ENCODE data around the gene SLC9C2.
"Not testable (repeated sequence)": the region's sequence is repeated elsewhere in the genome, so short reads cannot be mapped to it uniquely, and the experiment has no call there.

SLC9C2 gene

GRCh38 chr1:173572201-173572873 lies 30.5 kb downstream of the SLC9C2 start:
- H3K27me3 ChIP-seq (ENCODE audit: insufficient read depth, low read length) = no peaks in the 10 kb centered on the region
- no peaks in the 10 kb centered on the region for H3K9me3 ChIP-seq (ENCODE audit: insufficient read depth, low read depth, low read length)
- H3K27ac ChIP-seq (ENCODE audit: low read length) = no peak overlapping the region
- H3K4me1 ChIP-seq (ENCODE audit: insufficient read depth, low read length) = no peaks in the 10 kb centered on the region; the same call in 1 of the 2 replicates
- H3K9ac ChIP-seq (ENCODE audit: low read depth, low read length) = no peak overlapping the region
- no peak overlapping the region for H3K4me3 ChIP-seq (ENCODE audit: low read length)
- no peaks in the 10 kb centered on the region for H3K36me3 ChIP-seq (ENCODE audit: insufficient read depth, low read depth, low read length)

GRCh38 chr1:173570370-173571007 lies 32.4 kb downstream of the SLC9C2 start:
- H3K9ac ChIP-seq (ENCODE audit: low read depth, low read length) = no peak overlapping the region

GRCh38 chr1:173568483-173568882 lies 34.4 kb downstream of the SLC9C2 start:
- no peaks in the 10 kb centered on the region for H3K9me3 ChIP-seq (ENCODE audit: insufficient read depth, low read depth, low read length)
- no peaks in the 10 kb centered on the region for H3K4me1 ChIP-seq (ENCODE audit: insufficient read depth, low read length)
- H3K27ac ChIP-seq (ENCODE audit: low read length) = no peak overlapping the region
- no peaks in the 10 kb centered on the region for H3K27me3 ChIP-seq (ENCODE audit: insufficient read depth, low read length)
- H3K36me3 ChIP-seq (ENCODE audit: insufficient read depth, low read depth, low read length) = no peaks in the 10 kb centered on the region
- H3K4me3 ChIP-seq (ENCODE audit: low read length) = no peak overlapping the region
- H3K9ac ChIP-seq (ENCODE audit: low read depth, low read length) = no peak overlapping the region

More at GRCh38 chr1:173570370-173571007, 32.4 kb downstream of the SLC9C2 start:
- no peaks in the 10 kb centered on the region for H3K4me1 ChIP-seq (ENCODE audit: insufficient read depth, low read length)
- H3K27me3 ChIP-seq (ENCODE audit: insufficient read depth, low read length) = no peaks in the 10 kb centered on the region
- no peaks in the 10 kb centered on the region for H3K36me3 ChIP-seq (ENCODE audit: insufficient read depth, low read depth, low read length)
- H3K9me3 ChIP-seq (ENCODE audit: insufficient read depth, low read depth, low read length) = no peaks in the 10 kb centered on the region
- no peak overlapping the region for H3K27ac ChIP-seq (ENCODE audit: low read length)
- H3K4me3 ChIP-seq (ENCODE audit: low read length) = no peak overlapping the region

- H3K9ac ChIP-seq (ENCODE audit: low read depth, low read length); H3K36me3 ChIP-seq (ENCODE audit: insufficient read depth, low read depth, low read length): not testable (repeated sequence)
Measured at GRCh38 chr1:173563846-173564245, 39.0 kb downstream of the SLC9C2 start.

GRCh38 chr1:173562813-173563212 lies 40.1 kb downstream of the SLC9C2 start:
- H3K4me3 ChIP-seq (ENCODE audit: low read length) = no peak overlapping the region
- no peak overlapping the region for H3K27ac ChIP-seq (ENCODE audit: low read length)
- H3K36me3 ChIP-seq (ENCODE audit: insufficient read depth, low read depth, low read length) = no peaks in the 10 kb centered on the region
- H3K9me3 ChIP-seq (ENCODE audit: insufficient read depth, low read depth, low read length) = no peaks in the 10 kb centered on the region
- no peak overlapping the region for H3K9ac ChIP-seq (ENCODE audit: low read depth, low read length)
- H3K4me1 ChIP-seq (ENCODE audit: insufficient read depth, low read length) = no peaks in the 10 kb centered on the region
- no peaks in the 10 kb centered on the region for H3K27me3 ChIP-seq (ENCODE audit: insufficient read depth, low read length)

More at GRCh38 chr1:173563846-173564245, 39.0 kb downstream of the SLC9C2 start:
- H3K27ac ChIP-seq (ENCODE audit: low read length); H3K4me1 ChIP-seq (ENCODE audit: insufficient read depth, low read length); H3K27me3 ChIP-seq (ENCODE audit: insufficient read depth, low read length); H3K4me3 ChIP-seq (ENCODE audit: low read length); H3K9me3 ChIP-seq (ENCODE audit: insufficient read depth, low read depth, low read length): not testable (repeated sequence)

- no peaks in the 10 kb centered on the region for H3K27me3 ChIP-seq (ENCODE audit: insufficient read depth, low read length)
- H3K4me1 ChIP-seq (ENCODE audit: insufficient read depth, low read length) = no peaks in the 10 kb centered on the region
- no peak overlapping the region for H3K4me3 ChIP-seq (ENCODE audit: low read length)
- no peak overlapping the region for H3K27ac ChIP-seq (ENCODE audit: low read length)
- H3K9ac ChIP-seq (ENCODE audit: low read depth, low read length) = no peak overlapping the region
- no peaks in the 10 kb centered on the region for H3K9me3 ChIP-seq (ENCODE audit: insufficient read depth, low read depth, low read length)
- H3K36me3 ChIP-seq (ENCODE audit: insufficient read depth, low read depth, low read length) = no peaks in the 10 kb centered on the region
Measured at GRCh38 chr1:173561263-173561662, 41.6 kb downstream of the SLC9C2 start.

GRCh38 chr1:173560285-173560880 lies 42.5 kb downstream of the SLC9C2 start:
- Histone ChIP-seq H3K9me3 (ENCODE audit: insufficient read depth, low read depth, low read length) (no peaks in the 10 kb centered on the region), H3K36me3 (ENCODE audit: insufficient read depth, low read depth, low read length) (no peaks in the 10 kb centered on the region), H3K9ac (ENCODE audit: low read depth, low read length) (no peak overlapping the region)

GRCh38 chr1:173555651-173556305 lies 47.1 kb downstream of the SLC9C2 start:
- Histone ChIP-seq H3K27me3 (ENCODE audit: insufficient read depth, low read length) (no peaks in the 10 kb centered on the region), H3K4me1 (ENCODE audit: insufficient read depth, low read length) (no peaks in the 10 kb centered on the region), H3K36me3 (ENCODE audit: insufficient read depth, low read depth, low read length) (no peaks in the 10 kb centered on the region), H3K9ac (ENCODE audit: low read depth, low read length) (no peak overlapping the region), H3K9me3 (ENCODE audit: insufficient read depth, low read depth, low read length) (no peaks in the 10 kb centered on the region), H3K4me3 (ENCODE audit: low read length) (no peak overlapping the region), H3K27ac (ENCODE audit: low read length) (no peak overlapping the region)

More at GRCh38 chr1:173560285-173560880, 42.5 kb downstream of the SLC9C2 start:
- H3K27me3 ChIP-seq (ENCODE audit: insufficient read depth, low read length) = no peaks in the 10 kb centered on the region
- no peaks in the 10 kb centered on the region for H3K4me1 ChIP-seq (ENCODE audit: insufficient read depth, low read length)
- no peak overlapping the region for H3K4me3 ChIP-seq (ENCODE audit: low read length)
- H3K27ac ChIP-seq (ENCODE audit: low read length) = no peak overlapping the region

- H3K4me3 ChIP-seq (ENCODE audit: low read length) = no peak overlapping the region
- H3K9me3 ChIP-seq (ENCODE audit: insufficient read depth, low read depth, low read length) = no peaks in the 10 kb centered on the region
- no peaks in the 10 kb centered on the region for H3K36me3 ChIP-seq (ENCODE audit: insufficient read depth, low read depth, low read length)
- H3K4me1 ChIP-seq (ENCODE audit: insufficient read depth, low read length) = no peaks in the 10 kb centered on the region
- no peak overlapping the region for H3K9ac ChIP-seq (ENCODE audit: low read depth, low read length)
- H3K27me3 ChIP-seq (ENCODE audit: insufficient read depth, low read length) = no peaks in the 10 kb centered on the region
- H3K27ac ChIP-seq (ENCODE audit: low read length) = no peak overlapping the region
Measured at GRCh38 chr1:173554541-173555250, 48.2 kb downstream of the SLC9C2 start.

GRCh38 chr1:173554089-173554488 lies 48.8 kb downstream of the SLC9C2 start:
- Histone ChIP-seq H3K9ac (ENCODE audit: low read depth, low read length) (no peak overlapping the region), H3K36me3 (ENCODE audit: insufficient read depth, low read depth, low read length) (no peaks in the 10 kb centered on the region), H3K27me3 (ENCODE audit: insufficient read depth, low read length) (no peaks in the 10 kb centered on the region), H3K9me3 (ENCODE audit: insufficient read depth, low read depth, low read length) (no peaks in the 10 kb centered on the region), H3K4me1 (ENCODE audit: insufficient read depth, low read length) (no peaks in the 10 kb centered on the region), H3K4me3 (ENCODE audit: low read length) (no peak overlapping the region), H3K27ac (ENCODE audit: low read length) (no peak overlapping the region)

- no peaks in the 10 kb centered on the region for H3K4me1 ChIP-seq (ENCODE audit: insufficient read depth, low read length)
- H3K9ac ChIP-seq (ENCODE audit: low read depth, low read length) = no peak overlapping the region
Measured at GRCh38 chr1:173553312-173553711, 49.6 kb downstream of the SLC9C2 start.

More at GRCh38 chr1:173553312-173553711, 49.6 kb downstream of the SLC9C2 start:
- Histone ChIP-seq H3K27ac (ENCODE audit: low read length) (no peak overlapping the region), H3K4me3 (ENCODE audit: low read length) (no peak overlapping the region), H3K9me3 (ENCODE audit: insufficient read depth, low read depth, low read length) (no peaks in the 10 kb centered on the region), H3K27me3 (ENCODE audit: insufficient read depth, low read length) (no peaks in the 10 kb centered on the region), H3K36me3 (ENCODE audit: insufficient read depth, low read depth, low read length) (no peaks in the 10 kb centered on the region)

Measured in iPS-20b (cell line).